ENCODE results near the gene UBE2D2. TPM values are rescaled to one million over a fixed set of nuclear protein-coding genes. Genes with fewer than 3 reads are reported as not detected.
A peak's percentile ranks its signal among the peaks of the same experiment; 100 is the strongest.

Gene UBE2D2
- total RNA-seq, 3 donors from 2014 or later, result 139 to 145 (median 140) TPM

DNA sequence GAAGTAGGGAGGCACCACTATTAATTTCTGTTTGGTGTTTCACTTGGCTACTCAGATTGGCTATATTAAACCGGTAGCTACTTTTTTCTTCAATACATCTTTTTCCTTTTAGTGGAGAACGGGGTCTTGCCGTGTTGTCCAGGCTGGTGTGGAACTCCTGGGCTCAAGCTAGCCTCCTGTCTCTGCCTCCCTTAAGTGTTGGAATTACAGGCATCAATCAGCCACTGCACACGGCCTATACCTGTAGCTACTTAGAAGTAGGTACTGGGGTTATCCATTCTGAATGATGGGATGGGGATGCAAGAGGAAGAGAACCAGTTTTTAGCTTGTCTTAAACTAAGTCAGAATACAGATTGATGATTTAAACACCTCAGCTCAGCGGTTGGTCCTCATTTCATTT lies 1.7 kb downstream of the UBE2D2 start:
- H3K36me3 ChIP-seq (ENCODE audit: low read depth), result no peaks in the 10 kb centered on the region
- no peaks in the 10 kb centered on the region for H3K9me3 ChIP-seq
- intact Hi-C loops (cut with DNase I, micrococcal nuclease), result no loop called here
- peaks cover 34% of the 10 kb centered on the region for H3K4me1 ChIP-seq (ENCODE audit: low read depth)
- DNase-seq (no peak), ATAC-seq (no peak)
- TF ChIP-seq, protein P1, sequence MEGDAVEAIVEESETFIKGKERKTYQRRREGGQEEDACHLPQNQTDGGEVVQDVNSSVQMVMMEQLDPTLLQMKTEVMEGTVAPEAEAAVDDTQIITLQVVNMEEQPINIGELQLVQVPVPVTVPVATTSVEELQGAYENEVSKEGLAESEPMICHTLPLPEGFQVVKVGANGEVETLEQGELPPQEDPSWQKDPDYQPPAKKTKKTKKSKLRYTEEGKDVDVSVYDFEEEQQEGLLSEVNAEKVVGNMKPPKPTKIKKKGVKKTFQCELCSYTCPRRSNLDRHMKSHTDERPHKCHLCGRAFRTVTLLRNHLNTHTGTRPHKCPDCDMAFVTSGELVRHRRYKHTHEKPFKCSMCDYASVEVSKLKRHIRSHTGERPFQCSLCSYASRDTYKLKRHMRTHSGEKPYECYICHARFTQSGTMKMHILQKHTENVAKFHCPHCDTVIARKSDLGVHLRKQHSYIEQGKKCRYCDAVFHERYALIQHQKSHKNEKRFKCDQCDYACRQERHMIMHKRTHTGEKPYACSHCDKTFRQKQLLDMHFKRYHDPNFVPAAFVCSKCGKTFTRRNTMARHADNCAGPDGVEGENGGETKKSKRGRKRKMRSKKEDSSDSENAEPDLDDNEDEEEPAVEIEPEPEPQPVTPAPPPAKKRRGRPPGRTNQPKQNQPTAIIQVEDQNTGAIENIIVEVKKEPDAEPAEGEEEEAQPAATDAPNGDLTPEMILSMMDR (IDR thresholded peaks at IDR 0.05), result no peak
- H3K4me3 ChIP-seq, result no peak overlapping the region

DNA sequence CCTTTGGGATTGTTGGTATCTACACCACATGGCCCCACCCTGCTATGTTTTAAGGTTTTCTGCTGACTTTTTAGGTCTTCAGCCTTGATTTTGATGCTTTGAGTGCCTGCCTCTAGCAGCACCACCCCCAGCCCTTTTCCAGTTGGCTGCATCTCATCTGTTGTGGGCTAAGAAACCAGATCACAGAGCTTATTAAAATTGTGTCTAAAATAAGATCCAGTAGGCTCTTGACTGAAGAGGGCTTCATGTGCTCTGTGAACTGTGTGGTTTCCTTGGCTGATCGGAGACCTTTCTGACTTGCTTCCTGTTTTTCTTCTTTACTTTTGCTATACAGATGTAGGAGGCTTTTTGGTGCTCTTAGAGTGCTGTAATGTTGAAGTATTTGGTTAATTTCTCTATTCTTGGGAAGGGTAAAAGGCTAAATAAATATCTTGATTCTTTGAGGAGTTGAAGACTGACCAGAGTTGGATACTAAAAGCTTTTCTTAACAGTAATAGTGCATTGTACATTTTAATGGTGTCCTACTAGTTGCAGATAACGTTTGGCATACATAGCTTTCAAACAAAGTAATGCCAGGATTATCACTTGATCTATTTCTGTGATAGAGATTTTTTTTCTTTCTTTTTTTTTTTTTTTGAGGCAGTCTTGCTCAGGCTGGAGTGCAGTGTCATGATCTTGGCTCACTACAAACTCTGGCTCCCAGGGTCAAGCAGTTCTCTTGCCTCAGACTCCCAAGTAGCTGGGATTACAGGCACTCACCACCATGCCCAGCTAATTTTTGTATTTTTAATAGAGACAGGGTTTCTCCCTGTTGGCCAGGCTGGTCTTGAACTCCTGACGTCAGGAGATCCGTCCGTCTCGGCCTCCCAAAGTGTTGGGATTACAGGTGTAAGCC lies 4.5 kb downstream of the UBE2D2 start:
- ATAC-seq (peak; percentile 1), DNase-seq (peak in 1 of 3 donors; percentile 20)
- H3K4me3 ChIP-seq, result no peak overlapping the region
- peaks cover 47% of the 10 kb centered on the region for H3K4me1 ChIP-seq (ENCODE audit: low read depth)
- peaks cover 5% of the 10 kb centered on the region for H3K36me3 ChIP-seq (ENCODE audit: low read depth)
- intact Hi-C loops (cut with DNase I, micrococcal nuclease), result no loop called here
- TF ChIP-seq, protein P1 (IDR thresholded peaks at IDR 0.05), result no peak
- no peaks in the 10 kb centered on the region for H3K9me3 ChIP-seq

DNA sequence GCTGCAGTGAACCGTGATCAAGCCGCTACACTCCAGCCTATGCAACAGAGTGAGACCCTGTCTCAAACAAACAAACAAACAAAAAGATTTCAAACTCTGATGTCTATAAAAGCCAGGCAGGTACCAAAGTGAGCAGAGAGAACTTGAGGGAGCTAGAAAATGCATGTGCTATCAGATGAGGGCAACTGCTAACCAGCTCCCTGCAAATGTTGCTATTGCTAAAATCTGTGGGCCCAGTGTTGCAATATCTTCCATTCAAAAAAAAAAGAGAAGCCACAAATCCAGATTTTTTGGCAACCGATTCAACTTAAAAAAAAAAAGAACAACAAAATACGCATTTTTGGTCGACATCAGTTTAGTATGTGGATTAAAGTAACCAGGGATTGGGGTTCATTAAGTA lies 5.5 kb downstream of the UBE2D2 start:
- intact Hi-C loops (cut with DNase I, micrococcal nuclease), result no loop called here
- H3K4me1 ChIP-seq (ENCODE audit: low read depth), result peaks cover 50% of the 10 kb centered on the region
- DNase-seq, result no peak
- no peak overlapping the region for H3K4me3 ChIP-seq
- no peak for ATAC-seq
- TF ChIP-seq, protein P1 (IDR thresholded peaks at IDR 0.05), result no peak
- H3K9me3 ChIP-seq, result no peaks in the 10 kb centered on the region
- H3K36me3 ChIP-seq (ENCODE audit: low read depth), result peaks cover 5% of the 10 kb centered on the region

DNA sequence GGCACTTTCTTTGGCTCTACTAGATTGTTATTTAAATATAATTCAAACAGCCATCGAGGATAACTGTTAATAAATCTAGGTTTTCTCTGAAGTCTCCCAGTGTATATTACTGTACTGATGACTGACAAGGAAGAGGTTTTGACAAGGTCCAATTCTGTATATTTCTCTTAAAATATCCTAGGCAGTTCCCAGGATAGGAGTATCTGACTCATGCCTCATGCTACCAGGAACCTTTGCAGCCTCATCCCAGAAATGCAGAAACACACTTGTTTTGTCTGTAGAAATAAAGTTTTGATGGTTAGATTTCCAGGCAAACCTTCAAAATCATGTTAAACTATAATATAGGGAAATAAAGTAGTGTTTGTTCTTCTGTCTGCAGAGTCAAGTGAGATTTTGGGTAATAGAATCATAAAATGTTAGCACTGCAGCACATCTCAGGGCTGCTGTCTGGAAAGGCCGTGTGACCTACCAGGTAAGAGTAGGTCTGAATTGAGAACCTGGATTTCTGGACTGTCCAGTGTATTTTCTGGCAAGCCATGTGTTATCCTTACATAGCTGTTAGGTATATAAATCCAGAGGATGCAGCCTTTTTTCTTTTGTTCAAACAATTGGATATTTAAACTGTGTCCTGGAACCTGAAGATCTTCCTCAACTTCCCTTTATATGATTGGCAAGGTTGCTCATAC lies 8.3 kb downstream of the UBE2D2 start:
- TF ChIP-seq, protein P1 (IDR thresholded peaks at IDR 0.05), result no peak
- Histone ChIP-seq H3K9me3 (no peaks in the 10 kb centered on the region), H3K36me3 (ENCODE audit: low read depth) (peaks cover 5% of the 10 kb centered on the region), H3K4me1 (ENCODE audit: low read depth) (peaks cover 37% of the 10 kb centered on the region), H3K4me3 (no peak overlapping the region)
- DNase-seq (no peak), ATAC-seq (no peak)
- intact Hi-C loops (cut with DNase I, micrococcal nuclease), result no loop called here

DNA sequence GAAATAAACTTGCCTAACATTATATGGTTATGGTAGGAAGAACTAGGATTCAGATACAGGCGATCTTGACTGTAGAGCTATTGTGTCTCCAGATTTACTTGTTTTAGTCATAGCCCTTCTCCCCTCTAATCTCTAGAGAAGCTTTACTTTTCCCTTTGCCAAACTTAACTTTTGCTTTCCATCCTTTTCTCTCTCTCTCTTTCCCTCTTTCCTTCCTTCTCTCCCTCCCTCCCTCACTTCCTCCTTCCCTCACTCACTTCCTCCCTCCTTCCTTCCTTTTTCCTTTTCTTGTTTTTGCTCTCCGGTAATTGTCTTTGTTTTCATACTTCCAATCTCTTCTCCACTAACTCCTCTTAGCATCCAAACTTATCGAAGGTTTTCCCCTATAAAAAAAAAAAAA lies 10.4 kb downstream of the UBE2D2 start:
- ATAC-seq (no peak), DNase-seq (no peak)
- Histone ChIP-seq H3K4me1 (ENCODE audit: low read depth) (peaks cover 37% of the 10 kb centered on the region), H3K9me3 (no peaks in the 10 kb centered on the region), H3K36me3 (ENCODE audit: low read depth) (peaks cover 5% of the 10 kb centered on the region), H3K4me3 (no peak overlapping the region)
- intact Hi-C loops (cut with DNase I, micrococcal nuclease), result no loop called here
- TF ChIP-seq, protein P1 (IDR thresholded peaks at IDR 0.05), result no peak
